GM23248 (cell line): Measurements from ENCODE around the gene IKZF1. TPM values are rescaled to one million over a fixed set of nuclear protein-coding genes. Genes with fewer than 3 reads are reported as not detected.

Source experiments
- DNase-seq: peaks from one replicate; pipeline ENCODE4 v3.0.0-alpha.2; 2015
- H2AFZ ChIP-seq: fragments of 200-600 bp; sonication (generic); 2 replicates; pipeline ENCODE4 v1.6.1; 2016; ENCODE audit warnings: antibody characterized with exemption
- H3F3A ChIP-seq: fragments of 200-600 bp; sonication (generic); 2 replicates; pipeline ENCODE4 v1.6.1; 2016; ENCODE audit warnings: mild to moderate bottlenecking, antibody characterized with exemption, mixed run types; ENCODE audit not compliant: insufficient read depth
- H3K27ac ChIP-seq: fragments of 200-600 bp; sonication (generic); 2 replicates; pipeline ENCODE4 v1.5.1; 2016; ENCODE audit warnings: mild to moderate bottlenecking
- H3K27me3 ChIP-seq: fragments of 200-600 bp; sonication (generic); replicated peaks from 2 replicates; pipeline ENCODE4 v1.6.1; 2016; ENCODE audit warnings: mild to moderate bottlenecking; ENCODE audit not compliant: insufficient read depth
- H3K36me3 ChIP-seq: fragments of 200-600 bp; sonication (generic); 2 replicates; pipeline ENCODE4 v1.6.1; 2016; ENCODE audit warnings: low read depth, mild to moderate bottlenecking
- H3K4me1 ChIP-seq: fragments of 200-600 bp; sonication (generic); 2 replicates; pipeline ENCODE4 v1.6.1; 2016; ENCODE audit warnings: mild to moderate bottlenecking; ENCODE audit not compliant: insufficient read depth
- H3K4me2 ChIP-seq: fragments of 200-600 bp; sonication (generic); one replicate; pipeline ENCODE4 v1.6.1; 2016; ENCODE audit warnings: mild to moderate bottlenecking; ENCODE audit not compliant: unreplicated experiment
- H3K4me3 ChIP-seq: fragments of 200-600 bp; sonication (generic); 2 replicates; pipeline ENCODE4 v1.5.1; 2016; ENCODE audit warnings: mild to moderate bottlenecking
- H3K79me2 ChIP-seq: fragments of 200-600 bp; sonication (generic); 2 replicates; pipeline ENCODE4 v1.6.1; 2016; ENCODE audit warnings: mild to moderate bottlenecking; ENCODE audit not compliant: insufficient read depth
- H3K9ac ChIP-seq: fragments of 200-600 bp; sonication (generic); 2 replicates; pipeline ENCODE4 v1.6.1; 2016; ENCODE audit warnings: mild to moderate bottlenecking
- H3K9me2 ChIP-seq: fragments of 200-600 bp; sonication (generic); 2 replicates; pipeline ENCODE4 v1.6.1; 2016; ENCODE audit warnings: mixed run types, mild to moderate bottlenecking, moderate library complexity; ENCODE audit not compliant: insufficient read depth
- H3K9me3 ChIP-seq: fragments of 200-600 bp; sonication (generic); one replicate; pipeline ENCODE4 v1.6.1; 2017; ENCODE audit warnings: low read depth
- H4K20me1 ChIP-seq: fragments of 200-600 bp; sonication (generic); 2 replicates; pipeline ENCODE4 v1.6.0; 2016; ENCODE audit not compliant: insufficient read depth
- EZH2 ChIP-seq: fragments of 200-600 bp; sonication (generic); IDR thresholded peaks from 2 replicates; pipeline ENCODE4 v1.6.1; 2018; ENCODE audit warnings: antibody characterized with exemption, mild to moderate bottlenecking; ENCODE audit not compliant: insufficient read depth, poor library complexity, severe bottlenecking
- EZH2phosphoT487 ChIP-seq: fragments of 200-600 bp; sonication (generic); IDR thresholded peaks from 2 replicates; pipeline ENCODE4 v1.6.1; 2018; ENCODE audit warnings: antibody characterized with exemption, moderate library complexity, mild to moderate bottlenecking, low read depth; ENCODE audit not compliant: insufficient read depth
- WGBS, 2 experiments: methylation state at CpG; one replicate each; pipeline ENCODE4 v1.1.6; 2015 to 2017; ENCODE audit warnings: low lambda C conversion rate in 2 of 2, low coverage in 1 of 2; ENCODE audit errors: missing lambda C conversion rate in 2 of 2; 5-methylcytosine and 5-hydroxymethylcytosine counted together
- in situ Hi-C: fragments of 300-500 bp; cut with MboI; formaldehyde crosslinking; loops from 2 replicates; pipeline ENCODE4 v1.15.0; 2020
- polyA plus RNA-seq: library from polyadenylated mRNA; unstranded; fragments of >200 nt; fragmentation: Nextera tagmentation; extraction: Ambion mirVana; gene quantifications from 2 replicates; pipeline ENCODE4 v1.2.1, GENCODE V29; 2016
- total RNA-seq: library from RNA; depleted of rRNA; stranded (reverse); fragments of >200 nt; shearing (Covaris generic); gene quantifications from 2 replicates; pipeline ENCODE4 v1.2.3, GENCODE V29; 2014

Gene IKZF1
- total and polyA plus RNA-seq, 2 experiments from 2014 or later, result not detected

GRCh38 chr7:50264908-50265307 is 39.6 kb upstream of the IKZF1 start:
- WGBS, 2 experiments, result 15 to 20% methylated on average over 3 of the region's 3 CpGs
- in situ Hi-C loops, result no loop called here

GRCh38 chr7:50265968-50266634 is 38.4 kb upstream of the IKZF1 start:
- WGBS, 2 experiments, result 31 to 33% methylated on average over 6 of the region's 6 CpGs
- H2AFZ ChIP-seq, result no peak overlapping the region
- no peak for DNase-seq
- H3F3A ChIP-seq, result no peaks in the 10 kb centered on the region
- no peak for TF ChIP-seq EZH2phosphoT487
- TF ChIP-seq EZH2, result no peak
- H4K20me1 ChIP-seq, result no peaks in the 10 kb centered on the region
- no peaks in the 10 kb centered on the region for H3K27me3 ChIP-seq
- H3K4me3 ChIP-seq, result no peak overlapping the region
- H3K9me3 ChIP-seq, result no peaks in the 10 kb centered on the region
- H3K9ac ChIP-seq, result no peak overlapping the region
- H3K4me2 ChIP-seq, result no peak overlapping the region
- H3K79me2 ChIP-seq, result no peaks in the 10 kb centered on the region
- in situ Hi-C loops, result no loop called here
- no peak overlapping the region for H3K27ac ChIP-seq
- no peaks in the 10 kb centered on the region for H3K9me2 ChIP-seq
- no peaks in the 10 kb centered on the region for H3K4me1 ChIP-seq
- H3K36me3 ChIP-seq, result no peaks in the 10 kb centered on the region

More at GRCh38 chr7:50264908-50265307, 39.6 kb upstream of the IKZF1 start:
- Histone ChIP-seq H2AFZ (no peak overlapping the region), H3K79me2 (no peaks in the 10 kb centered on the region), H3K27me3 (no peaks in the 10 kb centered on the region), H3K9me3 (no peaks in the 10 kb centered on the region), H3K27ac (no peak overlapping the region), H3K4me3 (no peak overlapping the region), H3K9ac (no peak overlapping the region), H3K36me3 (no peaks in the 10 kb centered on the region), H3K4me1 (no peaks in the 10 kb centered on the region), H4K20me1 (no peaks in the 10 kb centered on the region), H3K9me2 (no peaks in the 10 kb centered on the region), H3K4me2 (no peak overlapping the region), H3F3A (no peaks in the 10 kb centered on the region)
- TF ChIP-seq EZH2phosphoT487 (no peak), EZH2 (no peak)
- no peak for DNase-seq

GRCh38 chr7:50266635-50267386 is 37.7 kb upstream of the IKZF1 start:
- in situ Hi-C loops, result no loop called here
- WGBS, 2 experiments, result 12 to 22% methylated on average over 11 of the region's 11 CpGs

GRCh38 chr7:50267525-50268041 is 36.9 kb upstream of the IKZF1 start:
- Histone ChIP-seq H3K9ac (no peak overlapping the region), H3K27ac (no peak overlapping the region), H3K36me3 (no peaks in the 10 kb centered on the region), H3F3A (no peaks in the 10 kb centered on the region), H3K4me1 (no peaks in the 10 kb centered on the region), H2AFZ (no peak overlapping the region), H3K4me2 (no peak overlapping the region), H3K4me3 (no peak overlapping the region), H3K79me2 (no peaks in the 10 kb centered on the region), H3K27me3 (no peaks in the 10 kb centered on the region), H4K20me1 (no peaks in the 10 kb centered on the region), H3K9me2 (no peaks in the 10 kb centered on the region), H3K9me3 (no peaks in the 10 kb centered on the region)
- in situ Hi-C loops, result no loop called here
- TF ChIP-seq EZH2phosphoT487, result no peak
- no peak for TF ChIP-seq EZH2
- 0 to 5% methylated on average over 2 of the region's 2 CpGs for WGBS, 2 experiments
- no peak for DNase-seq

More at GRCh38 chr7:50266635-50267386, 37.7 kb upstream of the IKZF1 start:
- H3K9ac ChIP-seq, result no peak overlapping the region
- H3K9me3 ChIP-seq, result no peaks in the 10 kb centered on the region
- no peak overlapping the region for H3K4me2 ChIP-seq
- H3K27me3 ChIP-seq, result no peaks in the 10 kb centered on the region
- H3F3A ChIP-seq, result no peaks in the 10 kb centered on the region
- H2AFZ ChIP-seq, result no peak overlapping the region
- DNase-seq, result no peak
- H3K4me1 ChIP-seq, result no peaks in the 10 kb centered on the region
- H3K79me2 ChIP-seq, result no peaks in the 10 kb centered on the region
- no peak overlapping the region for H3K27ac ChIP-seq
- H3K36me3 ChIP-seq, result no peaks in the 10 kb centered on the region
- no peaks in the 10 kb centered on the region for H3K9me2 ChIP-seq
- no peak for TF ChIP-seq EZH2phosphoT487
- TF ChIP-seq EZH2, result no peak
- H4K20me1 ChIP-seq, result no peaks in the 10 kb centered on the region
- H3K4me3 ChIP-seq, result no peak overlapping the region
